Measurements from ENCODE around the gene MRPS34.
A peak's percentile ranks its signal among the peaks of the same experiment; 100 is the strongest.

Gene MRPS34

GRCh38 chr16:1779741-1780676, 7.1 kb upstream of the MRPS34 start:
- peak overlapping the region; percentile 53 for H3K27ac ChIP-seq (ENCODE audit: extremely low read depth, low read depth, low read length)
- no peaks in the 10 kb centered on the region for H3K9me3 ChIP-seq (ENCODE audit: control insufficient read depth, insufficient read depth, low read depth, low read length)
- H3K4me3 ChIP-seq (ENCODE audit: low read depth, low read length) = no peak overlapping the region
- ChIA-PET CTCF (no interaction called here), POLR2A (interaction anchor here (1.8 to 5.2 kb wide), 2 partner anchors 10 to 47 kb away, joined by 5 to 113 read pairs; partner anchors contain the start of genes EME2, FAHD1, HAGH and MRPS34)
- TF ChIP-seq KLF8 (tag by site-specific recombination; IDR thresholded peaks at IDR 0.05) = peak; percentile 14; the same call in 1 of the 2 replicates
- TF ChIP-seq KLF7 (tag by site-specific recombination; IDR thresholded peaks at IDR 0.05; ENCODE audit: borderline replicate concordance) = 0 out of 2 replicates have a peak, but pooled peaks have one; percentile 17
- TF ChIP-seq ZFHX2 (tag by site-specific recombination; conservative IDR thresholded peaks at IDR 0.05) = peak; percentile 36; the same call in 1 of the 2 replicates
- no peak for TF ChIP-seq PRDM10 (tag by site-specific recombination; IDR thresholded peaks at IDR 0.05)
- peak; percentile 9; the same call in 1 of the 2 replicates for TF ChIP-seq KLF1 (tag by site-specific recombination; IDR thresholded peaks at IDR 0.05)
- TF ChIP-seq ZNF600 (tag by site-specific recombination; IDR thresholded peaks at IDR 0.05) = peak; percentile 97
- TF ChIP-seq GLIS1 (tag by site-specific recombination; IDR thresholded peaks at IDR 0.05) = peak; percentile 85
- TF ChIP-seq ZBTB17 (tag by site-specific recombination; IDR thresholded peaks at IDR 0.05) = peak; percentile 21; the same call in 1 of the 2 replicates
- no peak for TF ChIP-seq ZNF133 (tag by site-specific recombination; IDR thresholded peaks at IDR 0.05)
- H3K36me3 ChIP-seq (ENCODE audit: control insufficient read depth in 2 of 2, insufficient read depth in 1 of 2, low read length in 2 of 2) = peaks cover 15 to 63% of the 10 kb centered on the region in 2 experiments; a peak in 2 of 3 replicates
- peaks cover 6% of the 10 kb centered on the region for H3K4me1 ChIP-seq (ENCODE audit: control insufficient read depth, insufficient read depth, low read length)

DNA sequence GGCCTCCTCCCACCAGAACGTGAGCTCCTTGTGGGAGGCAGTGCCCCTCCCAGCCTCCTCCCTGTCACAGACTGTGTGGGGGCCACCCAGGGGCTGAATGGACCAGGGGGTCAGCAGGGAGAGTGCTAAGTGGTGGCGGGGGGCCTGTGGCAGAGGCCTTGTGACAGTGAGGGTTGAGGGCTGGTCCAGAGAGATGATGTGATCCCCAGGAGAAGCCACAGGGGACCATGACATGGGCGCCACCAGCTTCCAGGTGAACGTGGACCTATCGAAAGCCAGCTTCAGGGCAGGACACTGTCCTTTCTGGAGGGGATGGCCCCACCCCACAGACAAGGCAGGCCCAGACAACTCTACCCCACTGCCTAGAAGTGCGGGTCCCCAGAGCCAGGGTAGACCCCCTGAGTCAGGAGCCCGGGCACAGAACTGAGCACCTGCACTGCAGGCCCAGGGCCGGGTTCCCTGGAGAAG, 6.3 kb upstream of the MRPS34 start:
- peaks cover 8% of the 10 kb centered on the region for H3K4me1 ChIP-seq (ENCODE audit: control insufficient read depth, insufficient read depth, low read length)
- ChIA-PET POLR2A (interaction anchor here (1.8 to 5.2 kb wide), 2 partner anchors 9 to 48 kb away, joined by 5 to 113 read pairs; partner anchors contain the start of genes EME2, FAHD1, HAGH and MRPS34), CTCF (no interaction called here)
- no peak overlapping the region for H3K4me3 ChIP-seq (ENCODE audit: low read depth, low read length)
- TF ChIP-seq ZBTB6 (tag by site-specific recombination; IDR thresholded peaks at IDR 0.05) (no peak), ZIC2 (tag by site-specific recombination; IDR thresholded peaks at IDR 0.05) (peak; percentile 54), ZNF274 (IDR thresholded peaks at IDR 0.05; ENCODE audit: low read length) (no peak), ZNF274 (tag by site-specific recombination; IDR thresholded peaks at IDR 0.05; ENCODE audit: borderline replicate concordance) (no peak), GLIS1 (tag by site-specific recombination; IDR thresholded peaks at IDR 0.05) (peak; percentile 99), GLI4 (tag by site-specific recombination; IDR thresholded peaks at IDR 0.05) (no peak), GLIS2 (tag by site-specific recombination; IDR thresholded peaks at IDR 0.05) (peak; percentile 72)
- no peaks in the 10 kb centered on the region for H3K9me3 ChIP-seq (ENCODE audit: control insufficient read depth, insufficient read depth, low read depth, low read length)
- H3K27ac ChIP-seq (ENCODE audit: extremely low read depth, low read depth, low read length) = peak overlapping the region; percentile 53
- H3K36me3 ChIP-seq (ENCODE audit: control insufficient read depth in 2 of 2, insufficient read depth in 1 of 2, low read length in 2 of 2) = peaks cover 8 to 68% of the 10 kb centered on the region in 2 experiments; a peak in 2 of 3 replicates
